ENCODE measurements around the gene ALKBH5.

- TF ChIP-seq, protein P1, sequence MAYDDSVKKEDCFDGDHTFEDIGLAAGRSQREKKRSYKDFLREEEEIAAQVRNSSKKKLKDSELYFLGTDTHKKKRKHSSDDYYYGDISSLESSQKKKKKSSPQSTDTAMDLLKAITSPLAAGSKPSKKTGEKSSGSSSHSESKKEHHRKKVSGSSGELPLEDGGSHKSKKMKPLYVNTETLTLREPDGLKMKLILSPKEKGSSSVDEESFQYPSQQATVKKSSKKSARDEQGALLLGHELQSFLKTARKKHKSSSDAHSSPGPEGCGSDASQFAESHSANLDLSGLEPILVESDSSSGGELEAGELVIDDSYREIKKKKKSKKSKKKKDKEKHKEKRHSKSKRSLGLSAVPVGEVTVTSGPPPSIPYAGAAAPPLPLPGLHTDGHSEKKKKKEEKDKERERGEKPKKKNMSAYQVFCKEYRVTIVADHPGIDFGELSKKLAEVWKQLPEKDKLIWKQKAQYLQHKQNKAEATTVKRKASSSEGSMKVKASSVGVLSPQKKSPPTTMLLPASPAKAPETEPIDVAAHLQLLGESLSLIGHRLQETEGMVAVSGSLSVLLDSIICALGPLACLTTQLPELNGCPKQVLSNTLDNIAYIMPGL (CRISPR knock-in tag; IDR thresholded peaks at IDR 0.05; ENCODE audit: borderline replicate concordance), result no peak
- TF ChIP-seq CTCF (IDR thresholded peaks at IDR 0.05), result no peak
- TF ChIP-seq BCL3 (IDR thresholded peaks at IDR 0.05), result no peak
- TF ChIP-seq CBX2 (IDR thresholded peaks at IDR 0.05; ENCODE audit: borderline replicate concordance, low read depth), result no peak
- TF ChIP-seq POLR2A (IDR thresholded peaks at IDR 0.05; ENCODE audit: low read length), result no peak
- TF ChIP-seq REST (IDR thresholded peaks at IDR 0.05), result no peak
- TF ChIP-seq CEBPB (IDR thresholded peaks at IDR 0.05), result no peak
- TF ChIP-seq MYC (IDR thresholded peaks at IDR 0.05; ENCODE audit: borderline replicate concordance, low read length), result no peak
- TF ChIP-seq, protein P2, sequence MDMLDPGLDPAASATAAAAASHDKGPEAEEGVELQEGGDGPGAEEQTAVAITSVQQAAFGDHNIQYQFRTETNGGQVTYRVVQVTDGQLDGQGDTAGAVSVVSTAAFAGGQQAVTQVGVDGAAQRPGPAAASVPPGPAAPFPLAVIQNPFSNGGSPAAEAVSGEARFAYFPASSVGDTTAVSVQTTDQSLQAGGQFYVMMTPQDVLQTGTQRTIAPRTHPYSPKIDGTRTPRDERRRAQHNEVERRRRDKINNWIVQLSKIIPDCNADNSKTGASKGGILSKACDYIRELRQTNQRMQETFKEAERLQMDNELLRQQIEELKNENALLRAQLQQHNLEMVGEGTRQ (IDR thresholded peaks at IDR 0.05), result no peak
- TF ChIP-seq MAZ (IDR thresholded peaks at IDR 0.05; ENCODE audit: borderline replicate concordance, low read depth, low read length), result no peak
- TF ChIP-seq POLR2AphosphoS2 (conservative IDR thresholded peaks at IDR 0.05; ENCODE audit: low read length), result no peak
- TF ChIP-seq RCOR1 (IDR thresholded peaks at IDR 0.05; ENCODE audit: low read depth, low read length), result no peak
- TF ChIP-seq BHLHE40 (IDR thresholded peaks at IDR 0.05; ENCODE audit: low read depth, low read length), result no peak
- no peak for TF ChIP-seq TP53 (CRISPR knock-in tag; IDR thresholded peaks at IDR 0.05)
These were observed 44.5 kb upstream of the ALKBH5 start for GRCh38 chr17:18139092-18139491.
